NCI-H446 treated with DMSO at 0.1 percent for 48 hours (cell line): ENCODE results near the gene BPIFB2.

Experiments
- DNase-seq: peaks from one replicate; lab custom pipeline; 2025; lab: John Stamatoyannopoulos, UW

The BPIFB2 gene

GRCh38 chr20:33068251-33068939 lies 60.9 kb downstream of the BPIFB2 start:
- no peak for DNase-seq

DNA sequence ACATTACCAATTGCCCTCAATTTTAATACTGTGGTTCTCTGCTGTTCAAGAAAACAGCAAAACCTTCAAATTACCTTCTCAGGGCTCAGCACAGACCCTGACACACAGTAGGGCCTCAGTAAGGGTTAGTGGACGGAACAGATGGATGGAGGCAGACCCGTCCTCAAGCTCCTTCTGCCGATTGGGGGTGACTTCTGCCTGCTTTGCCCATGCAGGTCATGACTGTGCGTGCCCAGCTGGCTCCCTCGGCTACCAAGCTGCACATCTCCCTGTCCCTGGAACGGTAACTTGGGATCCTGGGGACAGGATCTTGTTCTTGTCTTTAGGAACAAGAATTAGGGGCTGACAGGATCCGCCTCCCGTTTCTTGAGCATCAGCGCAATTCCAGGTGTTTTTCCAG lies 62.2 kb downstream of the BPIFB2 start:
- DNase-seq = no peak

GRCh38 chr20:33070111-33071053 lies 62.9 kb downstream of the BPIFB2 start:
- no peak for DNase-seq

GRCh38 chr20:33071198-33071597 lies 63.7 kb downstream of the BPIFB2 start:
- no peak for DNase-seq

- no peak for DNase-seq
Observed at GRCh38 chr20:33072362-33072761, 64.9 kb downstream of the BPIFB2 start.

DNA sequence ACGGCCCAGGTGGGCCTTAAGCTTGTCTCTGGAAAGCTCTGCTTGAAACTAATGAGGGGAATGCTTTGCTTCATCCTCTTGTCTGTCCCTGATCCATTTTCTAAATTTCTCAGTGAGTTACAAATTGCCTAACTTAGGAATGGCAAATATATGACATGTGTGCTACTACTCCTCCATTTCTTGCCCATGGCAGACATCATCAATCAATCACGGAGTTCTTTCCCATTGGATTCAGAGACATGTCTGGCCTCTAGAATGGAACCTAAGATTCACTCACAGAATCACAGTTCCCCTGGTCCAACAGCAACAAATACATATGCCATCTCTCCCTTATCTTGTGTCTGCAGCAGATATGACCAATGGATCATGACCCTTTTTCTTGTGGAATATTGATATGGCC lies 65.3 kb downstream of the BPIFB2 start:
- DNase-seq = no peak
